ENCODE results near the gene ST3GAL3. TPM values are rescaled to one million over a fixed set of nuclear protein-coding genes. Genes with fewer than 3 reads are reported as not detected.

Gene ST3GAL3
- polyA plus RNA-seq, 2 of the 4 experiments (the other 2 are of a cell fraction) = 2.5 to 4.0 TPM

GRCh38 chr1:43673261-43673660, 34.1 kb upstream of the ST3GAL3 start:
- TF ChIP-seq ZC3H11A (IDR thresholded peaks at IDR 0.05) (no peak), MAFK (IDR thresholded peaks at IDR 0.05; ENCODE audit: partially characterized antibody) (no peak), CHD2 (IDR thresholded peaks at IDR 0.05; ENCODE audit: low read length, partially characterized antibody) (no peak), POLR2AphosphoS2 (conservative IDR thresholded peaks at IDR 0.05; ENCODE audit: low read length) (no peak), ZSCAN20 (CRISPR knock-in tag; IDR thresholded peaks at IDR 0.05) (no peak), MAX (IDR thresholded peaks at IDR 0.05) (no peak), JUNB (IDR thresholded peaks at IDR 0.05) (no peak), JUN (IDR thresholded peaks at IDR 0.05) (no peak), RCOR1 (IDR thresholded peaks at IDR 0.05; ENCODE audit: low read depth, low read length) (no peak), FOSL2 (IDR thresholded peaks at IDR 0.05) (no peak), FOSL2 (CRISPR knock-in tag; IDR thresholded peaks at IDR 0.05) (no peak), PHF8 (IDR thresholded peaks at IDR 0.05; ENCODE audit: borderline replicate concordance, low read depth) (no peak), TFCP2L1 (CRISPR knock-in tag; IDR thresholded peaks at IDR 0.05) (no peak), RARB (CRISPR knock-in tag; IDR thresholded peaks at IDR 0.05) (no peak)
- DNase-seq (ENCODE audit: low read depth in 1 of 2, low spot score in 1 of 2) (no peak), FAIRE-seq (no peak), ATAC-seq (no peak)
- H3K4me3 ChIP-seq = no peak overlapping the region
- no peaks in the 10 kb centered on the region for H3K9me3 ChIP-seq
- no peaks in the 10 kb centered on the region; the same call in 2 of the 3 replicates for H3K4me1 ChIP-seq
- no peak overlapping the region for H3K4me2 ChIP-seq
- CTCF ChIA-PET = interaction anchor here (0.6 to 2.7 kb wide), 3 partner anchors 9 to 991 kb away, joined by 3 to 13 read pairs (median 3); no protein-coding TSS in a partner anchor
- 95% methylated on average over 7 of the region's 7 CpGs for WGBS (ENCODE audit: missing lambda C conversion rate)
- no peak overlapping the region for H3K27ac ChIP-seq
- POLR2A ChIA-PET = interaction anchor here (2.3 kb wide), 1 partner anchor 23 kb away, joined by 7 read pairs; the partner anchor contains the start of gene KDM4A

GRCh38 chr1:43678940-43679339, 28.4 kb upstream of the ST3GAL3 start:
- Histone ChIP-seq H3K4me3 (no peak overlapping the region), H3K9me3 (no peaks in the 10 kb centered on the region), H3K4me2 (no peak overlapping the region), H3K4me1 (no peaks in the 10 kb centered on the region), H3K27ac (no peak overlapping the region)
- DNase-seq (ENCODE audit: low read depth in 1 of 2, low spot score in 1 of 2) (no peak), ATAC-seq (no peak), FAIRE-seq (no peak)
- TF ChIP-seq REST (IDR thresholded peaks at IDR 0.05) (no peak), FOSB (CRISPR knock-in tag; IDR thresholded peaks at IDR 0.05) (no peak), CTCF (IDR thresholded peaks at IDR 0.05) (no peak), ZFP36 (IDR thresholded peaks at IDR 0.05; ENCODE audit: borderline replicate concordance, partially characterized antibody) (no peak), RCOR1 (IDR thresholded peaks at IDR 0.05; ENCODE audit: low read depth, low read length) (no peak), POLR2AphosphoS2 (conservative IDR thresholded peaks at IDR 0.05; ENCODE audit: low read length) (no peak), CHD2 (IDR thresholded peaks at IDR 0.05; ENCODE audit: low read length, partially characterized antibody) (no peak), E2F6 (IDR thresholded peaks at IDR 0.05; ENCODE audit: borderline replicate concordance, low read depth) (no peak), EP300 (IDR thresholded peaks at IDR 0.05) (no peak), MAX (IDR thresholded peaks at IDR 0.05) (no peak), ZNF302 (CRISPR knock-in tag; IDR thresholded peaks at IDR 0.05) (no peak), NR3C1 (IDR thresholded peaks at IDR 0.05) (no peak), HOXB13 (CRISPR knock-in tag; IDR thresholded peaks at IDR 0.05; ENCODE audit: low read depth) (no peak), CBX2 (IDR thresholded peaks at IDR 0.05; ENCODE audit: borderline replicate concordance, low read depth) (no peak), SMC3 (IDR thresholded peaks at IDR 0.05) (no peak), ZSCAN20 (CRISPR knock-in tag; IDR thresholded peaks at IDR 0.05) (no peak)
- WGBS (ENCODE audit: missing lambda C conversion rate) = 80% methylated on average over 1 of the region's 2 CpGs
- POLR2A ChIA-PET = no interaction called here
- CTCF ChIA-PET = no interaction called here
